Endodermal cell (in vitro differentiated cells): ENCODE measurements around the gene TAF5L. TPM values are rescaled to one million over a fixed set of nuclear protein-coding genes. Genes with fewer than 3 reads are reported as not detected.

ENCODE experiments used
- DNase-seq: peaks from one replicate; pipeline ENCODE4 v3.0.0-alpha.2; 2017
- H3K27ac ChIP-seq: 2 replicates; pipeline ENCODE4 v1.5.1; 2013; ENCODE audit warnings: mild to moderate bottlenecking, low read depth, low read length, moderate library complexity
- H3K27me3 ChIP-seq: 2 replicates; pipeline ENCODE4 v1.6.1; 2013; ENCODE audit warnings: mild to moderate bottlenecking, low read length, moderate library complexity; ENCODE audit not compliant: insufficient read depth, control insufficient read depth, poor library complexity, severe bottlenecking
- H3K36me3 ChIP-seq: 2 replicates; pipeline ENCODE4 v1.7.0; 2013; ENCODE audit warnings: mild to moderate bottlenecking, low read length, moderate library complexity; ENCODE audit not compliant: control insufficient read depth, insufficient read depth
- H3K4me1 ChIP-seq: one replicate; pipeline ENCODE4 v1.7.0; 2013; ENCODE audit warnings: low read length; ENCODE audit not compliant: control insufficient read depth, insufficient read depth
- H3K4me3 ChIP-seq: 2 replicates; pipeline ENCODE4 v1.5.1; 2013; ENCODE audit warnings: mild to moderate bottlenecking, low read length, moderate library complexity
- H3K9ac ChIP-seq: 2 replicates; pipeline ENCODE4 v1.6.1; 2013; ENCODE audit warnings: mild to moderate bottlenecking, low read length, moderate library complexity; ENCODE audit not compliant: poor library complexity, severe bottlenecking; ENCODE audit errors: extremely low read depth
- H3K9me3 ChIP-seq: 2 replicates; pipeline ENCODE4 v1.6.1; 2013; ENCODE audit warnings: mild to moderate bottlenecking, low read length, moderate library complexity; ENCODE audit not compliant: control insufficient read depth
- H3K27ac Mint-ChIP-seq: 2 replicates; pipeline ENCODE4 v1.8.0; 2020; ENCODE audit warnings: mixed read lengths
- H3K27me3 Mint-ChIP-seq: 2 replicates; pipeline ENCODE4 v1.8.0; 2021; ENCODE audit warnings: mild to moderate bottlenecking, mixed read lengths; ENCODE audit not compliant: insufficient read depth
- H3K36me3 Mint-ChIP-seq: 2 replicates; pipeline ENCODE4 v1.8.0; 2020; ENCODE audit warnings: low read depth, mixed read lengths
- H3K4me1 Mint-ChIP-seq: 2 replicates; pipeline ENCODE4 v1.8.0; 2020; ENCODE audit warnings: mixed read lengths
- H3K4me3 Mint-ChIP-seq: 2 replicates; pipeline ENCODE4 v1.8.0; 2020; ENCODE audit warnings: mild to moderate bottlenecking, moderate library complexity, mixed read lengths
- H3K9me3 Mint-ChIP-seq: 2 replicates; pipeline ENCODE4 v1.8.0; 2020; ENCODE audit warnings: mild to moderate bottlenecking, mixed read lengths
- WGBS, 2 experiments: methylation state at CpG; one replicate each; pipeline versions ENCODE4 v1.1.5 to v1.1.7; 2013; ENCODE audit warnings: missing lambda C conversion rate in 2 of 2, mixed read lengths in 1 of 2; ENCODE audit not compliant: insufficient coverage in 1 of 2, insufficient read length in 1 of 2; 5-methylcytosine and 5-hydroxymethylcytosine counted together
- total RNA-seq, 2 donors: library from RNA; stranded (reverse); fragmentation: NEBNext Ultra II Directional in 1 of 2; extraction: Animal tissue kit (Norgen Biotek cat#: 25700) in 1 of 2; gene quantifications; 2 replicates in 1 of 2; 3 replicates in 1 of 2; pipeline ENCODE4 v1.2.1, GENCODE V29; 2021
- TF ChIP-seq, protein P1 (sequence below): fragments of 200-600 bp; sonication (generic); conservative IDR thresholded peaks from 2 replicates; pipeline ENCODE4 v1.5.0; 2021; ENCODE audit warnings: antibody characterized with exemption, mild to moderate bottlenecking

TAF5L gene
- total RNA-seq, 2 donors from 2014 or later: 13.1 to 17.7 TPM

DNA sequence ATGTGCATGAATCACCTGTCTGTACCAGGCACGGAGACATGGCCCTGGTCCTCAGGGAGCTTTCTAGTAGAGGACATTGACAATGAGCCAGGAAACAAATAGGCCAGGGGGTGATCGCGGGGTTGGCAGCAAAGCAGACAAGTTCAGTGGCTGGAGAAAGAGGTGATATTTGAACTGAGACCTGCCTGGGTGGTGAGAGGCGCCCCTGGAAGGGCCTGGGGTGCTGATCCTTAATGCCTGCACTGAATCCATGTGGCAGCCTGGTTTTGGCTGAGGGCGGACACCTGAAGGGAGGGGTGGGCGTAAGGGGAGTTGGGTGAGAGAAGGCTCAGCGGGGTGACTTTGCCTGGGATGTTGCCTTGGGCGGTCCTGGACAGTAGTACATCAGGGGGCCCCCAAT lies 36.0 kb upstream of the TAF5L start:
- H3K9ac ChIP-seq: no peak overlapping the region
- TF ChIP-seq, protein P1, sequence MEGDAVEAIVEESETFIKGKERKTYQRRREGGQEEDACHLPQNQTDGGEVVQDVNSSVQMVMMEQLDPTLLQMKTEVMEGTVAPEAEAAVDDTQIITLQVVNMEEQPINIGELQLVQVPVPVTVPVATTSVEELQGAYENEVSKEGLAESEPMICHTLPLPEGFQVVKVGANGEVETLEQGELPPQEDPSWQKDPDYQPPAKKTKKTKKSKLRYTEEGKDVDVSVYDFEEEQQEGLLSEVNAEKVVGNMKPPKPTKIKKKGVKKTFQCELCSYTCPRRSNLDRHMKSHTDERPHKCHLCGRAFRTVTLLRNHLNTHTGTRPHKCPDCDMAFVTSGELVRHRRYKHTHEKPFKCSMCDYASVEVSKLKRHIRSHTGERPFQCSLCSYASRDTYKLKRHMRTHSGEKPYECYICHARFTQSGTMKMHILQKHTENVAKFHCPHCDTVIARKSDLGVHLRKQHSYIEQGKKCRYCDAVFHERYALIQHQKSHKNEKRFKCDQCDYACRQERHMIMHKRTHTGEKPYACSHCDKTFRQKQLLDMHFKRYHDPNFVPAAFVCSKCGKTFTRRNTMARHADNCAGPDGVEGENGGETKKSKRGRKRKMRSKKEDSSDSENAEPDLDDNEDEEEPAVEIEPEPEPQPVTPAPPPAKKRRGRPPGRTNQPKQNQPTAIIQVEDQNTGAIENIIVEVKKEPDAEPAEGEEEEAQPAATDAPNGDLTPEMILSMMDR: no peak
- H3K27me3 ChIP-seq: no peaks in the 10 kb centered on the region
- no peaks in the 10 kb centered on the region for H3K27me3 Mint-ChIP-seq
- H3K4me3 Mint-ChIP-seq: no peak overlapping the region
- peaks cover 46% of the 10 kb centered on the region for H3K36me3 ChIP-seq
- no peak overlapping the region for H3K27ac Mint-ChIP-seq
- 93 to 96% methylated on average over 5 to 8 of the region's 8 CpGs for WGBS, 2 experiments
- H3K27ac ChIP-seq: no peak overlapping the region
- H3K9me3 Mint-ChIP-seq: no peaks in the 10 kb centered on the region
- no peaks in the 10 kb centered on the region for H3K4me1 ChIP-seq
- peaks cover 32% of the 10 kb centered on the region for H3K36me3 Mint-ChIP-seq
- H3K9me3 ChIP-seq: no peaks in the 10 kb centered on the region
- DNase-seq: no peak
- H3K4me3 ChIP-seq: no peak overlapping the region
- H3K4me1 Mint-ChIP-seq: no peaks in the 10 kb centered on the region

DNA sequence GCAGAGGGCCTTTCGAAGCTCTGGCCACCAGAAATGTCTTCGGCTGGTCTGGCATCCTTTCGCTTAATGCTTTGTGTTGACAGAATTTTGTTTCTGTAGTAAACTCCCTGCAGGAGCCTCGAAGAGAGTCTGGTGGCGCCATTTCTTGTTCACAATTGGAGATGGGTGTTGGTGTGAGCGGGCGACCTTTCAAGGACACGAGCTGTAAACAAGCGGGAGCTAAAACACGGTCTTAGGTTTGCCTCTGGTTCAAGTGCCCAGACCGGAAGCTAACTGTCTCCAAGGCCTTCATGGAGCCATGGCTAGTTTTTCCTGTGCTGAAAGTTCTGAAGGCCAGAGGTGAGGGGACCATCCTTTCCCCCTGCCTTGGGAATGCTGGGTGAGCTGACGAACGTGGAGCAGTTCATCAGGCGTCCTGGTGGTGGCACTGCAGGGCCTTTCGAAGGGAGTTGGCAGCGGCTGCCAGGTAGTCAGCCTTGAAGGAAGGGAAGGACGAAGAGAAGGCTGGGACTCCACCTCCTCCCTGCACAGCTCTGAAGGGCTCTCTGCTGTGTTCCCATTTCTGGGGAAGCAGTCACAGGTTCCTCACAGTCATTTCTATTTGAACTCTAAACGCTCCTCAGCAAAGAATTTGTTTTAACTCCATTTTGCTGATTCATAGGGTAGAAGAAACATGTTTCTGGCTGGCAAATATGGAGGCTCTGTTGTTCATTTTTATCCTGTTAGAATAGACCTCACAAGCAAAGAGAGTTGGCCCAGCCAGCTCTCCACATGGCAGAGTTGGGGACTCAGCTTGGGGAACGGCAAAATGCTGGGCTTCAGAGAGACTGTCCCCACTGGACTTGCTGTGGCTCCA lies 35.3 kb upstream of the TAF5L start:
- H3K4me1 ChIP-seq: no peaks in the 10 kb centered on the region
- H3K4me1 Mint-ChIP-seq: no peaks in the 10 kb centered on the region
- DNase-seq: peak; percentile 96

DNA sequence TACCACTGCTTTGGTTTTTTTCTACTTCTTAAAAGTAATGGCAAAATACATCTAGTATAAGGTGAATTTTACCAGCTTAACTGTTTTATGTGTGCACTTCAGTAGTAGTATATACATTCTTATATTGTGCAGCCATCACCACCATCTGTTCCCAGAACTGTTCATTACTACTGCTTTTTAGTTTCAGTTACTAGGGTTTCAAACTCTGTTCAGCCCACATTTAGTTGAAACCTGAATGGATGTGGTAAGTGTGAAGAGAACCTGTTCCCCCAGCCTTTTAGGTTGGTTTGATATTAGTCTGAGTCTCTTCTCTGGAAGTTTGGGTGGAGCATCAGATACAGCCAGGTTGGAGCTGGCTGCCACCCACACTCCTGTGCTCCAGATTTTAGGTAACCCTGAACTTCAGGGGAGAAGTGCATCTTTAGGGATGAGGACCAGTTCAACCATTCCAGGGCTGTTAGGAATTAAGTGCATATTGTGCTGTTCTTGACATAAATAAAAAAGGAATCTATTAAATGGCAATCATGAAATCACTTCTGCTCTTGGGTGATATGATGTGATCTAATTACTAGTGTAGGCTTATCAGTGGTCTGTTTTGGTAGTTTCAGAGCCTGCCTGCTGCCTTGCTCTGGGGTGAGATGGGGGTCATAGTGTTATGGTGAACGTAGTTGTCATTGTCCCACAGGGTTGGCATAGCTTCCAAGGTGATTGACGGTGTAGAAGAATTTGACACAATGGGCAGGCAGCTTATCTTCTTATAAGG lies 32.3 kb upstream of the TAF5L start:
- H3K36me3 ChIP-seq: peaks cover 79% of the 10 kb centered on the region
- no peak overlapping the region for H3K27ac Mint-ChIP-seq
- no peak overlapping the region for H3K4me3 ChIP-seq
- no peak overlapping the region for H3K27ac ChIP-seq
- no peak overlapping the region for H3K9ac ChIP-seq
- no peaks in the 10 kb centered on the region for H3K27me3 ChIP-seq
- H3K4me1 Mint-ChIP-seq: no peaks in the 10 kb centered on the region
- H3K4me3 Mint-ChIP-seq: no peak overlapping the region
- H3K9me3 ChIP-seq: no peaks in the 10 kb centered on the region
- no peaks in the 10 kb centered on the region for H3K27me3 Mint-ChIP-seq
- DNase-seq: no peak
- 98% methylated on average over 2 of the region's 2 CpGs; no CpG with 5 or more reads in 1 of the 2 experiments for WGBS, 2 experiments
- H3K9me3 Mint-ChIP-seq: no peaks in the 10 kb centered on the region
- H3K36me3 Mint-ChIP-seq: peaks cover 59% of the 10 kb centered on the region
- H3K4me1 ChIP-seq: no peaks in the 10 kb centered on the region
- TF ChIP-seq, protein P1: no peak

More for the DNA sequence above, 35.3 kb upstream of the TAF5L start:
- H3K36me3 ChIP-seq: peaks cover 51% of the 10 kb centered on the region
- no peaks in the 10 kb centered on the region for H3K27me3 Mint-ChIP-seq
- no peak overlapping the region for H3K4me3 ChIP-seq
- WGBS, 2 experiments: 63 to 73% methylated on average over 14 to 19 of the region's 19 CpGs
- H3K27me3 ChIP-seq: no peaks in the 10 kb centered on the region
- H3K27ac ChIP-seq: no peak overlapping the region
- TF ChIP-seq, protein P1: peak; percentile 92
- no peak overlapping the region for H3K4me3 Mint-ChIP-seq
- H3K9ac ChIP-seq: no peak overlapping the region
- H3K9me3 ChIP-seq: no peaks in the 10 kb centered on the region
- H3K9me3 Mint-ChIP-seq: no peaks in the 10 kb centered on the region
- peaks cover 36% of the 10 kb centered on the region for H3K36me3 Mint-ChIP-seq
- H3K27ac Mint-ChIP-seq: no peak overlapping the region
